Mucosa of rectum (tissue), 2 donors: ENCODE measurements around the gene KRT83.
"Not testable (repeated sequence)": the region's sequence is repeated elsewhere in the genome, so short reads cannot be mapped to it uniquely, and the experiment has no call there.

ENCODE experiments used
- H3K27ac ChIP-seq, 2 donors: one replicate each; pipeline ENCODE4 v1.7.0; 2013; ENCODE audit warnings: inconsistent platforms in 2 of 2, low read depth in 2 of 2, low read length in 2 of 2
- H3K27me3 ChIP-seq, 2 donors: one replicate each; pipeline ENCODE4 v1.7.0; 2013; ENCODE audit warnings: low read length in 2 of 2; ENCODE audit not compliant: control insufficient read depth in 2 of 2, insufficient read depth in 2 of 2
- H3K36me3 ChIP-seq, 2 donors: one replicate each; pipeline ENCODE4 v1.7.0; 2013; ENCODE audit warnings: low read length in 2 of 2; ENCODE audit not compliant: control insufficient read depth in 2 of 2, insufficient read depth in 2 of 2
- H3K4me1 ChIP-seq, 2 donors: one replicate each; pipeline ENCODE4 v1.7.0; 2013; ENCODE audit warnings: low read length in 2 of 2, mild to moderate bottlenecking in 1 of 2; ENCODE audit not compliant: control insufficient read depth in 2 of 2, insufficient read depth in 2 of 2
- H3K4me3 ChIP-seq, 2 donors: one replicate each; pipeline ENCODE4 v1.7.0; 2013; ENCODE audit warnings: low read length in 2 of 2
- H3K9ac ChIP-seq, 2 donors: one replicate each; pipeline ENCODE4 v1.7.0; 2013; ENCODE audit warnings: low read length in 2 of 2, low read depth in 1 of 2, mild to moderate bottlenecking in 1 of 2
- H3K9me3 ChIP-seq, 2 donors: one replicate each; pipeline ENCODE4 v1.7.0; 2013; ENCODE audit warnings: low read length in 2 of 2; ENCODE audit not compliant: control insufficient read depth in 2 of 2
- donor health status: healthy.
- donor health status: Normal muscosa, but diverticular disease.

The KRT83 gene

DNA sequence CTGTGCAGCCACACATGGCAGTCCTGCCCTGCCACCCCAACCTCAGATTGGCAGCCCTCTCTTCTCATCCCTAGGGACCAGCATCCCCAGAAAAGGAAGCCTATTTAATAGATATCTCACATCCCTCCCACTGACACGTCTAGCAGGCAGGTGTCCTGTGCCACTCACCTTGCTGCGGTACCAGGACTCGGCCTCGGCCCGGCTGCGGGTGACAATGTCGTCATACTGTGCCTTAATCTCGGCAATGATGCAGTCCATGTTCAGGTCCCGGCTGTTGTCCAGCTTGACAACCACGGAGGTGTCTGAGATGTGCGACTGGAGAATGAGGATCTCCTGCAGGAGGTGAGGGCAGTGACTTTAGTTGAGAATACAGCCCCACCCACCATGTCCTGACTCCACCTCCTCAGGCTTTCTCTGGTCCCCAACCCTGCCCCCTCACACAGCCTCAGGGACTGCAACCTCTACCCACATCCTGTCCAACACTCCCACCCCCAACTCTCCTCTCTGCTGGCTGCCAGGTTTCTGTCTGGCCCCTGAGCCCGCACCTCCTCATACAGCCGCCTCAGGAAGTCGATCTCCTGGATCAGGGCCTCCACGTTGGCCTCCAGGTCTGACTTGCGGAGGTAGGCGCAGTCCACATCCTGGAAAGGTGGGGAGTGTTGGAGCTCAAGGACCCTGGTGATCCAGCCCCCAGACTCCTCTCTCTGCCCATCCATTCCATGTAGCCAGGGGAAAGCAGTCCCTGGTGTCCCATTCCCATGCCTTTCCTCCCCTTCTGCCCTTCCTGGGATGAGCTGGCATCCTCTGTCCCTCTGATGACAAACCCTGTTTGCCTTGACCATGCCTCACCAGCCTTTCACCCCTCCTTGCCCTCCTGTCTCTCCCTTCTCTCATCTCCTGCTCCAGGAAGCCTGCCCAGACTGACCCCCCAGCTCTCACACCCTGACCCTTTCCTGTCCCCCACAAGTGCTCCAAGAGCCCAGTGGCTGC, 33.1 kb downstream of the KRT83 start:
- H3K9me3 ChIP-seq, H3K9ac ChIP-seq, H3K36me3 ChIP-seq, H3K4me1 ChIP-seq, H3K4me3 ChIP-seq, H3K27ac ChIP-seq, H3K27me3 ChIP-seq: not testable (repeated sequence)

DNA sequence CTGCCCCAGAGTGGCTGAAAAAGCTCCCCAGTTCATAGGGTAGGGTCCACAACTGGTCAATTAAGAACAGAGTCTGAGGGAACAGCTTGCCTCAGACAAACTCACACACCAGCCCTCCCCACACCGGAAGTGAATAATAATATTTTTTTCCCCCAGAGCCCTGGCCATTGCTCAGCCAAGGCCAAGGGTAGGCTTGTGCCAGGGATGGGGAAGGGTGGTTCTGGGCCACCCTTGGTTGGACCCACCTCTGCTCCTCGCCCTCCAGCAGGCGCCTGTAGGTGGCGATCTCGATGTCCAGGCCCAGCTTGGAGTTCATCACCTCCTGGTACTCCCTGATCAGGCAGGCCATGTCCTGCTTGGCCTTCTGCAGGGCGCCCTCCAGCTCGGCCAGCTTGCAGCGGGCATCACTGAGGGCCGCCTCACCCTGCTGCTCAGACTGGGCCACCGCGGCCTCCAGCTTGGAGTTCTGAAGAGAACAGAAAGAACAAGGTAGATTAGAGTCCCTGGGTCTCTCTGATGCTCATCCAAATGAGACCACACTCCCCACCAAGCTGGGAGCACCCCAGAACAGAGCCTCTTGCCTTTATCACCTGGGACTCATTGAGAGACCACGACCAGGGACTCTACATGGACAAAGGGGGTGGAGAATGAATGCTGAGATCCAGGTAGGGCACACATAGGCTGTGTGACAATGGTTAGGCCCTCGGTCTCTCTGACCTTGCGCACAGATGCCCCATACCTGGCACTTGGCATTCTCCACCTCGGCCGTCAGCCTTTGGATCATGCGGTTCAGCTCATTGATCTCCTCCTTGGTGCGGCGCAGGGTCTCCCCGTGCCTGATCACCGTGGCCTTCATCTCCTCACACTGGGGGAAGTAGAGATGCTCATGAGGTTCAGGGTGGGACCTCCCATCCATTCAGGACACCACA, 34.1 kb downstream of the KRT83 start:
- not testable (repeated sequence) for H3K4me1 ChIP-seq, H3K9me3 ChIP-seq, H3K4me3 ChIP-seq, H3K27ac ChIP-seq, H3K27me3 ChIP-seq, H3K36me3 ChIP-seq, H3K9ac ChIP-seq

DNA sequence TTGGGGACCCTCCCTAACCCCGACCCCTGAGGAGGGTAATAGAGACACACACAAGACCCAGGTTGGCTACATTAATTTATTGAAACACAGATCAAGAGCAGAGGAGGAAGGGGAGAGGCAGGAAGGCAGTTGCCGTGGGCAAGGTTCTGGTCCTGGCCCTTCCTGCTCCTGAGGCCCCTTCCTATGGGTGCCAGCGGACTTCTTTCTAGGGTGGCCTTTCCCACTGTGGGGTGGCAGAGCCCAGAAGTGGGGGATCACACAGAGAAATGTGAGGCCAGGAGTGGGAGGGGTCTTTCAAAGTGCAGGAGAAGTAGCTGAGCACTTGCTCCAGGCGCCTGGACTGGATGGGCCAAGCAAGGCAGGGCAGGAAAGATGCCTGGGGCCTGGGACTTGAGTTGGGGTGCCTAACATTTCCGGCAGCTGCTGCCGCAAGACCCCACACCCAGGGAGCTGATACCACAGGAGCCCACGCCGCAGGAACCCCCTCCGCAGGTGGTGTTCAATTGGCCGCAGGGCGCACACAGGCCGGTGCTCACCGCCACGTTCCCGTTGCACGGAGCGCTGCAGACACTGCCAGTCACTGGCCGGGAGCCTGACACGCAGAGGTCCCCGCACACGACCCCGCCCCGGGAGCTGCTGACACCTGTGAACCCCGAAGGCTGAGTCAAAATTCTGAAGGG, 35.2 kb downstream of the KRT83 start:
- Histone ChIP-seq H3K9me3 (no peaks in the 10 kb centered on the region), H3K4me1 (peaks cover 0 to 3% of the 10 kb centered on the region in 2 donors), H3K27ac (no peak overlapping the region), H3K27me3 (peaks cover 0 to 2% of the 10 kb centered on the region in 2 donors), H3K4me3 (no peak overlapping the region), H3K36me3 (no peaks in the 10 kb centered on the region), H3K9ac (no peak overlapping the region)

DNA sequence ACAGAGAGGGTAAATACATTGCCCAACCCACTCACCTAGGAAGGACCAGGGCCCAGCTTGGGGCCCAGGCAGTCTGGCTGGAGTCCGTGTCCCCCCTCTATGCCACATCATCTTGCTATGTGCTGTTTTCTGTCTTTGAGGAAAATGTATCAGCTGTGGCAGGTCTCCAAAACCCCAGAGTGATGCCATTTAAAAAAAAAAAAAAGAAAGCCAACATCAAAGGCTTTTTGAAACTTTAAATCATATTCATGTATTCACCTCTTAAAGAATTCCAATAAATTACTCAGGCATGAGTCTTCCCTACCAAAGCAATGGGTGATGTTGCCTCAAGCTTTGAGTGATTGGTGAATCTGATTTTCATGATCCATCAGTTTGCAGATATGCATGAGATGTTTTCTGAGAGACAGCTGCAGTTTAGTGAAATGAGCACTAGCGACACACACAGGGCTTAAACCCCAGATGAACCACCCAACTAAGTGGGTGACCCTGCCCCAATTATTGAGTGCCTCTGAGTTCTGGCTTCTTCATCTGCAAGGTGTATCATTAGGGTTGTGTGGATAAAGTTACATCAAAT, 35.9 kb downstream of the KRT83 start:
- Histone ChIP-seq H3K4me1 (peaks cover 0 to 3% of the 10 kb centered on the region in 2 donors), H3K4me3 (no peak overlapping the region)

DNA sequence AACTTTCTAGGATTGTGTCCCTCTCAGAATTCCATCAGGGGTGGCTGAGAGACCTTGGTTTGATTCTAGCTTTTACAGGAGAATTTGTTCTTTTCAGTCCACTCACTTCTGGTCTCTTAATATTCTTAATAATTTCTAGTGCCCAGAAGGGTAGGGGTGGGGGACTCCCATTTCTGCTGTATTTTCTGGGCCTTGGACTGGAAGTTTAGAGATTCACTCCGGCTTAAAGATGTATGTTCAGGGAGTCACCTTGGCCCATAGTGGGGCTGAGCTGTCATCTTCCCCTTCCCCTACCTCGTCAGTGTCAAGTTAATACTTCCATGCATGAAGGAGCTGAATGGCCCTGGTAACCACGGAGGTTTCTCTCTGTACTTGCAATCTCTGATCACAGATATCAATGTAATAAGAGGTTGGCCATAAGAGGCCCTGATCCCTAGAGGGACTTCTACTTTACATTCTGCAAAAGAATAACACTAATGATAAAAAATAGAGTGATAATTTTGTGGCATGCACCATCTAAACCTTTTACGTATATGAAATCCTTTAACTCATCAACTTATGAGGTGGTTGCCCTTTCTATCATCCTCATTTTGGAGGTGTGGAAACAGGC, 36.5 kb downstream of the KRT83 start:
- no peak overlapping the region for H3K27ac ChIP-seq
- H3K27me3 ChIP-seq = peaks cover 0 to 2% of the 10 kb centered on the region in 2 donors
- no peak overlapping the region for H3K4me3 ChIP-seq
- H3K36me3 ChIP-seq = no peaks in the 10 kb centered on the region
- no peaks in the 10 kb centered on the region for H3K9me3 ChIP-seq
- peaks cover 0 to 3% of the 10 kb centered on the region in 2 donors for H3K4me1 ChIP-seq
- H3K9ac ChIP-seq = no peak overlapping the region

More for the DNA sequence above, 35.9 kb downstream of the KRT83 start:
- Histone ChIP-seq H3K36me3 (no peaks in the 10 kb centered on the region), H3K9me3 (no peaks in the 10 kb centered on the region), H3K27ac (no peak overlapping the region), H3K27me3 (peaks cover 0 to 2% of the 10 kb centered on the region in 2 donors), H3K9ac (no peak overlapping the region)

DNA sequence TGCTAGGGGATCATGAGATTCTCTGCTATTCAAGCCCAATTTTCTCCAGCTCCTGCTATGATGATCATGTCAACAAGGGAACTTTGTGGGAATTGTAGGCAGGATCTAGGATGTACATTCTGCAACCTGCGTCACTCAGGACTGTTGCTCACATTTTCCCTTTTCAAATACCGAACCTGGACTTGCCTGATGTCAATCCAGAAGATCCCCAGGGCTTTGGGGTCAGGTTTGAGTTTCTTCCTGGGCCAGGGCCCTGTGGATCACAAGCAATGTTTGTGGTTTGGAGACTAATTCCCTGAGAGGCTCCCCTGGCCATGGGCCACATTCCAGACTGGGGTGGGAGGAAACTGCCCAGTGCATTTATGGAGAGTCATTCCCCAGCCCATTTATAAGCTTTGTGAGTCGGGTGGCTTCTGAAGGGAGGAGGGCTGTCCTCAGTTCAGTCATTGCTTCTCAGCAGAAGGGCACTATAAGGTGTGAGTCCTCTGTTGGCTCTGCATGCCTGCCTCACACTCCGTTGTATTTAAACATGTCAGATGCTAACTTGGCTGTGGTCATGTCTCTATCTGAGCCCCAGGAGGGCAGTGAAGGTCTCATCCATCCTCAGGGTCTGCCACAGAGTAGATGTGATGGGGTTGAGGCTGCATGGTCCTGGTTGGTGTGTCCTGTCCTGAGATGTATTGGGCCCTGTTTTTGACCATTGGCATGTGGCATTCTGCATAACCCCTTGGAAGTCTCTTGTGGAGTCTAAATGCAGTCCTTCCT, 40.2 kb downstream of the KRT83 start:
- Histone ChIP-seq H3K4me1 (peaks cover 2 to 8% of the 10 kb centered on the region in 2 donors), H3K9me3 (no peaks in the 10 kb centered on the region), H3K36me3 (no peaks in the 10 kb centered on the region), H3K9ac (no peak overlapping the region), H3K4me3 (no peak overlapping the region), H3K27ac (peak overlapping the region; percentile 7 to 11), H3K27me3 (peaks cover 6 to 8% of the 10 kb centered on the region in 2 donors)

DNA sequence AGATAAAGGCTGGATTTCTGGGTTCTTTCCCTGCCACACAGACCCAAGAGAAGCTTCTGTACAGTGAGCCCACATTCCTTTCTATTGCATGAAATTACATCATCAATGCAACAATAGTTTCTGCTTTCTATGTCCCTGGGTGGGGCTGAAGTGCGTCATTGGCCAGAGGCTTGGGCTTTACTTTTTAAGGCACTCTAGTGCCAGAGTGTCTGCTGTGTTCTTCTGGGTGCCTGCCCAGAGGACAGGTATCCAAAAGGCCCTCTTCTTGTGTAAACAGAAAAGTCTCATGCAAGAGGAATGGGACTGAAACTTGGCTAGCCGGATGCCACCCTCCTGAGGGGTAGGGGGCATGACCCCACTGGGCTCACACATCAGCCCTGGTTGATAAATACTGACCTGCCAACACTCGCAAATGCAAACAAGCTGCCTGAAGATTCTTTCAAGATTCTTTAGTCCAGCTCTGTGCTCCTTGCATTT, 40.8 kb downstream of the KRT83 start:
- H3K36me3 ChIP-seq = no peaks in the 10 kb centered on the region
- H3K4me3 ChIP-seq = no peak overlapping the region
- no peak overlapping the region for H3K9ac ChIP-seq
- H3K4me1 ChIP-seq = peaks cover 2 to 8% of the 10 kb centered on the region in 2 donors
- peak overlapping the region; percentile 7 to 11 for H3K27ac ChIP-seq
- peaks cover 8 to 12% of the 10 kb centered on the region in 2 donors for H3K27me3 ChIP-seq
- no peaks in the 10 kb centered on the region for H3K9me3 ChIP-seq

DNA sequence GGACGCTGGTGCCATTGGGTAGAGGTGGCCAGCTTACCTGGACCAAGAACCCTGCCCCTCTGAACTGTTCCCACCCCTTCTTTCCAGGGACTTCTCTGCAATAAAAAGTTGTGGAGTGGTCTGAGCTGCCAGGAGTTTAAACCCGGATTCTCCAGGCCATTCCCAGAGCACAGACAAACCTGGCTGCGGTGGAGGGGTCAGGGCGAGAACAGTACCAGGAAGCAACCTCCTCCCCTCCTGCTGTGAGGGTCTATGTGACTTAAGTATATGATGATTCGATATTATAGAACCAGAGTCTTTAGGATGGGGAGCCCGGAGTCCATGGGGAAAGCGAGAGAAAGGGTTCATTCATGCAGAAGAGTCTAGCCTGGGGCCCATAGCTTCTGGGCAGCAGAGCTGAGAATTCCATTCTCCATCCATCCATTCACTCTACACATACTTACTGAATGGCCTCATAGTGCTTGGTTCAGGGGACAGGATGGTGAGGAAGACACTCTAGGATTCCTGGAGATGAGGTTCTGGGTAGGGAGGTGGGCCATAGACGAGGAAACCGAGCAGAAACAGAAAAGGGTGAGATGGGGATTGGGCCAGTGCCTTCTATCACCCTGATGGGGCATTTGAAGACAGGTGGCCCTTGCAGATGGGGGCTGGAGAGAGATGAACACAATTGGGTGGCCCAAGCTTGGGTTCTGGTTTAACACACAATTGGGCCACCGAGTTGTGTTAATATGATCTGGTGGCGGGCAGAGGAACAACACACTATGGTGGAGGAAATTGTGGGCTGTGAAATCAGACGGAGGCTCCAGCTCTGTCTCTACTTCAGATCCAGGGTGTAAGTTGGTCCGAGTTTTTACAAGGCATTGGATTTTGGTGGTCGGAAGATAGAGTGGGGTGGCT, 41.5 kb downstream of the KRT83 start:
- H3K27ac ChIP-seq = no peak overlapping the region
- H3K27me3 ChIP-seq = peaks cover 8 to 16% of the 10 kb centered on the region in 2 donors
- H3K36me3 ChIP-seq = no peaks in the 10 kb centered on the region
- H3K9me3 ChIP-seq = no peaks in the 10 kb centered on the region
- H3K9ac ChIP-seq = no peak overlapping the region
- H3K4me3 ChIP-seq = no peak overlapping the region
- peaks cover 2 to 8% of the 10 kb centered on the region in 2 donors for H3K4me1 ChIP-seq
